ENCODE measurements around the gene DMPK.

The DMPK gene

DNA sequence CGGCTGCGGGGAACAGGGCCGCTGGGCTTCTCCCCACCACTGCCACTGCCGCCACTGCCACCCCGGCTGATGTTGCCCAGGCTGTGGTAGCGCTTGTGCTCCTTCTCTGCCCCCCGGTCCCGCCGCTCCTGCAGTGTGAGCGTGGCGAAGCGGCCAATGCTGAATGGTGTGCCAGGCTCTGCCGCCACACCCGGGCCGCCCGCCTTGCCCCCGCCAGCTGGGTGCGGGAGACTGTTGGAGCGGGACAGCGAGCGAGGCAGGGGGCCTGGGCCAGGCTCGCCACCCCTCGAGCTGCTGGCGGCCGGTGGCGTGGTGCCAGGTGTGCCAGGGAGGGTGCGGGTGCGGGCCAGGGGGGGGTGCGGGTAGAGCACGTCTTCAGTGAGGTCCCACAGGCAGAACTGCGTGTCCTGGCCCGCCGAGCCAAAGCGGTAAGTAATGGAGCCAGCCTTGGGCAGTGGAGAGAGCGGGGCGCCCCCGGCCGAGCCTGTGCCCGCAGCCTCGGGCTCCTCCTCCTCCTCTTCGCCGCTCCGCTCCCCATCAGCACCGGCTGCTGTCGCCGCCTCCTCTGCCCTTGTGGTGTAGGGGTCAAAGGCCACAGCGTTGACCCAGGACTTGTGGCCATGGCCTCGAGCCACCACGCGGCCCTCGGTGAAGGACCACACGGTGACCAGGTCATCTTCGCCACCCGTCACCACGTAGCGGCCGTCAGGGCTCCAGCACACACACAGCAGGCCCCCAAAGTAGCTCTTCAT is 3.7 kb upstream of the DMPK start:
- no peak for DNase-seq (ENCODE audit: low spot score)

DNA sequence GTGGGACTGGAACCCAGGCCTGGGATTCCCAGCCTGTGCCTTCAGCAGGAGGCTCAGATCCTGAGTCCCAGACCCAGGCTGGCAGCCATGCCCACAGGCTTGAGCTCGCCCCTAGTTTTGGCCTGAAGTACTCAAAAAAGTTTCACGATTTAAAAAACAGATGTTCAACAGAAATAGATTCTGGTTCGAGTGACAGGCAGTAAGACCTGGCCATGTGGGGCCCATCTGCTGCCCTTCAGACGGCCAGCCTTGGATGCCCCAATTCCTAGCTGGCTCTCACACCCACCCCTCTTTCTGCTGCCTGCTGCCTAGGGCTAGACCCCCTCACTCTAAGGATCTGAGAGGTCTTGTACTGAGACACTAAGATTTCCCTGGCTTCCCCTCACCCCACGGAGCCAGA is 2.8 kb upstream of the DMPK start:
- no peak for DNase-seq (ENCODE audit: low spot score)

DNA sequence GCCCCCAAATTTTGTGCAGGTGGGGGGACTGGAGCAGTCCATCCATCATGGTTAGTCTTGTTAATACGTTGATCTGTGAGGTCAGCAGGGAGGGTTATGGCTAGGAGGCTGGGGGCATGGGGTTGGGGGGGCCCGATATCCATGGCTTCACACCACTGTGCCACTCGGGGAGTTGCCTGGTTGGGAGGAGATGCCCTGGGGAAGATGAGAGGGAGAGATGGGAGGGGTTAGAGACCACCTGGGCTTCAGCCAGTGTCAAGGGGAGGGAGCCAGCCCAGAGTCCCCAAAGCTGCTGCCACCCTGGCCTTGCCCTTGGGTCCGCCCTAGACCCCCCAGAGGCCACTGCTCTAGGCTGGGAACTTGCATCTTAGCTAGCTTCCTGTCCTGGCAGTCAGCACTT is 1.8 kb upstream of the DMPK start:
- no peak for DNase-seq (ENCODE audit: low spot score)

DNA sequence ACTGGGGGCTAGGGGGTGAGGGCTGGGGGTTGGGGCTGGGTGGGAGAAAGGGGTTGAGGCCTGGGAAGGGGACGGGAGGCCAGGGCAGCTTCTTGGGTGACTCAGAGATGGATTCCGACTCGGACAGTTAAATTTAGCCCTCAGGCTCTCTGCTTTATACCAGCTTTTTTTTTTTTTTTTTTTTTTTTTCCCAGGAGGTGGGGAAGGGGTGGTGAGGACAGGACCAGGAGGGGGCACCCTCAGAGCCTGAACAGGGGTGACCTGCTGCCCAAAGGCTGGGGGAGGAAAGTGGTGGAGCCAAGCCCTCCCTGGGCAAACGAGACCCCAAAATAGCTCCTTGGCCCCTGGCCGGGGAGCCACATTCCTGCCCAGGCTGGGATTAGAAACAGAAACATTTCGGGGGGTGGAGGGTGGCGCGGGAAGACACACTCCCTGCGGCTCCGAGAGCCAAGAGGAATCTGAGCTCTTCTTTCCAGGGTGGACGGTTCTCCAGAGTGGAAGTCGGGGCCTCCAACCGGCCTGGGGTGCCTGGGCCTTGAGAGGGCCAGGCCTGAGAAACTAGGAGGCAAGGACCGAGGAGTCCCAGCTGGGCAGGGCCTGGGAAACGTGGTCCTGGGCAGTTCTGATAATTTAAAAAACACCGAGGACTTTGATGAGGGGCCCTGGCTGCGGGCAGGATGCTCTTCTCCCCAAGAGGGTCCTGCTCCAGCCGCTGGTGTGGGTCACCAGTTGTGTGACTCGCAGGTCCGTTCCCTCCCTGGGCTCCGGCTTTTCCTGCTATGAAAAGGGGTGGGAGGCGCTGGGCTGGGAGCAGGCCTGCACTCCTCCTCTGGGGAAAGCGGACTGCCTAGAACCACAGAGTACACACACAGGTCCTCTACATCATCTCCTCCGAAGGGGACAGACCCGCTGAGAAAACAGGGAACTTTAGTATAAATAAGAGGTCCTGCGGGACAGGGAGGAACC is 813 bp upstream of the DMPK start:
- DNase-seq (ENCODE audit: low spot score), result no peak

DNA sequence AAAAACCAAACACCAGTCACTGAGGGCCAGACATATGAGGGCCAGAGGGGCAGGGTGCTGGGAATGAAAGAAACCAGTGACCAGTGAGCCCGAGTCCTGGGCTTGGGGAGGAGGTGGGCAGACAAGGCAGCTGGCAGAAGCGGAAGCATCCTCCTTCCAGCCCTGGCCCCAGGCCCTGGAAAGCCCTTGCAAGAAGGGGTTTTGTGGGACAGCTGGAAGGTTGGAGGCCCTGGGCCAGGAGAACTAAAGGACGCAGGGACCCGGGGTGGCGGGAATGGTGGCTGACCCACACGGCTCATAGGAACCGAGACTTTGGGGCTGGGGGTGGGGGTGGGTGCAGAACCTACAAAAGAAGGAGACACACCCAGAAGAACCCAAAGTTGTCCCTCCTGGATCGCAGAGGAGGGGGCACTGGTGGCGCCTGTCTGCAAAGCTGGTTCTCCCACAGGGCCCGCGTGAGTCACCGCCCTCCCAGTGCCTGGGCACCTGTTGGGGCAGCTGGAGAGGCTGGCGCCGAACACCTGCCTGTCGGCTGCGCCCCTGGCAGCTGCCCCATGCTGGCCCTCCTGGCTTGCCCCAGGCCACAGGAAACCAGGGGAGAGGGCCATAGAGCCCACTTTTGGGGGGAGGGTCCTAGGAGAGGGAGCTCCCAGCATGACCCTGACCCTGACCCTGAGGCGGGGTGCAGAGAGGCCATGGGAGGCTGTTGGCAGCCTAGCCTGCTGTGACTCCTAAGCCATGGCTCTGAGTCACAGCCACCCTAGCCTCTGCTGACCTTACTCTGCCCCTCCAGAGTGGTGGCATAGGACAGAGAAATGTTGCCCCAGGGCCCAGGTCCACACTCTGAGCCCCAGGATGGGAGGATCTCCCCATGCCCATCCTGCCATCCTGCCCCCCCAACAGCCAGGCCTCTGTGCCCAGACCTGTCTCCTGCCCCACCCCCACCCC is 802 bp downstream of the DMPK start:
- no peak for DNase-seq (ENCODE audit: low spot score)

DNA sequence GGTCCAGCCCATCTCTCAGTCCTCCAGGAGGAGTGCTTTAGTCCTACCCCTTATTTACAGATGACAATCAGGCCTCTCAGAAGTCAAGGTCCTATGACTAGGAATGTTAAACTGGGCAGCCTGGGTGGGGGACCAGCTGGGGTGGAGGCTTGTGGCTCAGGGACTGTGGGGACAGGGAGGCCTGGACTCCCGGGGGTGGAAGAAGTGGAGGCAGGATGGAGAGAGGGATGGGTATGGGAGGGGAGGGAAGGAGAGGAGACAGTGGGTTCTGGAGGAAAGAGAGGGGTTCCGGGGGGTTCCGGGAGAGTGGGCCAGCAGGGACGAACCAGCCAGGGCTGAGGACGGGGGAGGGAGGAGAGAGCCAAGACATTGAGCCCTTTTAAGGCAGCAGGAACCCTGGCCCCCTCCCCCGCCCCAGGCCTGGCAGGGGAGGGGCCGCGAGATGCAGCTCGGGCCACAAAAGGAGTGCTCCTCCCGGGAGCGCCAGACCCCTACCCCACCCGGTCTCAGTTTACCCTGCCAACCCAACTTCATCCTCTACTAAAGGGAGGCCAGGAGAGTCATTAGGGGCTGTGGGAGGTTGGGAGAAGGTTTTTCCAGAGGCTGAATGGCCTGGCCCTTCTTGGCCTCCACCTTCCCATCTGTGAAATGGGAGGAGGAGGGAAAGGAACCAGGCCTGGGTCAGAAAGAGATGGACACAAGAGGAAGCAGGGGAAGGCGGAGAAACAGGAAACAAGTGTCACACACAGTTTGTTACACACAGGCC is 1.7 kb downstream of the DMPK start:
- no peak for DNase-seq (ENCODE audit: low spot score)

DNA sequence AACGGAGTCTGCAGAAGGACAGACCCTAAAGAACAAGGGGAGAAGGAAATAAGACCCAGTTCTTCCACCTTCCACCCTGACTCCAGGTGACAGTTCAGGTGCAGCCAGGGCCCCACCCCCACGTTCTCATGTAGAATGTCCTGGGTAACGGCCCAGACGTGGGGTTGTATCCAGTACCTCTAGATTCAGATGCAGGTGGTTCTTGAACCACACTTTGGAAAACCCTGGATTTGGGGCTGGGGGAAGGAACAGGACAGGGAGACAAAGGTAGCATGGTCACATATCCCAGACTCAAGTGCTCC is 2.2 kb downstream of the DMPK start:
- no peak for DNase-seq (ENCODE audit: low spot score)

DNA sequence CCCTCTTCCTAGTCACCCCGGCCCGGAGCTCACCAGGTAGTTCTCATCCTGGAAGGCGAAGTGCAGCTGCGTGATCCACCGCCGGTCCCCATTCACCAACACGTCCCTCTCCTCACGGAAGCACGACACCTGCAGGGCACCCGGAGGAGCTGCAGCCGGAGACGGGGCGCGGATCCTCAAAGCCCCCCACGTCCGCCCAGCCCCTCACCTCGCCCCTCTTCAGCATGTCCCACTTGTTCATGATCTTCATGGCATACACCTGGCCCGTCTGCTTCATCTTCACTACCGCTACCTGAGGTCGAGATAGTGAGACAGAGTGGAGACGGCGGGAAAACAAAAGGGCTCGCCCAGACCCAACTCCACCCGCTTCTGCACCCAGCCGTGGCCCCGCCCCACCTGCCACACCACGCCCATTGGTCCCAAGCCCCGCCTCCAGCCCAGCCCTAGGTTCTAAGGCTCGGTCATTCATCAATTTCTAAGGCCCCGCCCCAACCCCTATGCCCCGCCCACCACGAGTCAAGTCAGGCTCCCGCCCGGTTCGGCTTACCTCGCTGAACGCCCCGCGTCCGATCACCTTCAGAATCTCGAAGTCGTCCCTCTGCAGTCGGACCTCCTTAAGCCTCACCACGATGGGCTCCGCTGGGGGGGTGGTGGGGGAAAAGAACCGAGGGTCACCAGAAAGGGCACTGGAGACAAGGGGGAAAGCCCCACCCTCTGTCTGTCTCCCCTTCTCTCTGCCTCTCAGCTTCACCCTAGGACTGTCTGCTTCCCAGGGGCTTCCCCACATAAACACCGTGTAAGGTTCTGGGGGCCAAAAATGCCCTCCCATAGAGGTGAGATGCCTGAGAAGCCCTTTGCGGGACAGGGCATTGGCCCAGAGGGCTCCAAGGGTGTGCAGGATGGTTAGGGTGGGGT is 2.8 kb downstream of the DMPK start:
- peak; percentile 91 for DNase-seq (ENCODE audit: low spot score)

DNA sequence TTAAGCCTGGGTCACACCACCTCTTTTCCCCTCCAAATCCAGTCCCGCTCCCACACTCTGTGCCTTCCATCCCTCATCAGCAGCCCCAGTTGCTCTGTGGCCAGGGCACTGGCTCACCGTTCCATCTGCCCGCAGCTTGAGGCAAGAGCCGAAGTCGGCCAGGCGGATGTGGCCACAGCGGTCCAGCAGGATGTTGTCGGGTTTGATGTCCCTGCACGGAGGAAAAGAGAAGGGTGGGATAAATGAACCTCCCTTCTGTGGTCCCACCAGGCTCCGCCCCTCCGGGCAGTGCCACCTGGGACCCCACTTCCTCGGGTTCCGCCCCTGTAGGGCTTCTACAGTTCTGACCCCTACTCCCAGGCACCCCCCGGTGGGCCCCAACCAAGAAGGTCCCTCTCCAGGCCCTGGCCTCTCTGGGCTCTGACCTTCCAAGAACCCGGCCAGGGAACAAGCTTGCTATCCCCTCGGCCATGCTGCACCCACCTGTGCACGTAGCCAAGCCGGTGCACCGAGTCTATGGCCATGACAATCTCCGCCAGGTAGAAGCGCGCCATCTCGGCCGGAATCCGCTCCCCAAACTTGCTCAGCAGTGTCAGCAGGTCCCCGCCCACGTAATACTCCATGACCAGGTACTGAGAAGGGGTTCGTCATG is 4.2 kb downstream of the DMPK start:
- no peak for DNase-seq (ENCODE audit: low spot score)

DNA sequence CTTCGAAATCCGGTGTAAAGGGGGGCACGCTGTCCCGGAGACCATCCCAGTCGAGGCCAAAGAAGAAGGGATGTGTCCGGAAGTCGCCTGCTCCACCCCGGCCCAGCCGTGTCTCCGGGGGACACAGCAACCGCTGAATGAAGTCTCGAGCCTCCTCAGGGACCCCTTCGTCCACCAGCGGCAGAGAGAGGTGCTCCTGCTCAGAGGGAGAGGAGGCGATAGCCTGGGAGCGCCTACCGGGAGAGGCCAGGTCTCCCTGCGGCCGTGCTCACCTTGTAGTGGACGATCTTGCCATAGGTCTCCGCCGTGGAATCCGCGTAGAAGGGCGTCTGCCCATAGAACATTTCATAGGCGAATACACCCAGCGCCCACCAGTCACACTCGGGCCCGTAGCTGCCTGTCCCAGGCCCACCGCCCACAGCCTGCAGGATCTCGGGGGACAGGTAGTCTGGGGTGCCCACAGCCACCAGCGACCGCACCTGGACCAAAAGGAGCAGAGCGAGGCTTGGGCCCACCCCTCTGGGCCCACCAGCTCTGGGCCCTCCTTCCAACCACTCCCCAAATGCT is 4.8 kb downstream of the DMPK start:
- DNase-seq (ENCODE audit: low spot score), result no peak

DNA sequence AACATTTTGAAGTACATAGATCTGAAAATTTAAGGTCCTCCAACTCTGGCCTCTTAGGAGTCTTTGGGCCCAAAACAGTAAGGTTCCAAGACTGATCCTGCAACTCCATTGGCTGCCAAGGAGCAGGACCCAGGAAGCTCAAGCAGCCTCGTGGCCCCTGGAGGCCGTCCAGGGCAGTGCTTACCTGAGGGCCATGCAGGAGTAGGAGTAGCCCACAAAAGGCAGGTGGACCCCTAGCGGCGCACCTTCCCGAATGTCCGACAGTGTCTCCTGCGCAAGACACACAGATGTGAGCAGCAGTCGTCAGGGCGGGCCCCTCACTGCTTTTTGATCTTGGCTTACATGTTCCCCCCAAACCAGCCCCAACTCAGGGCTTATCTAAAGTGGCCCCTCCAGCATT is 7.5 kb downstream of the DMPK start:
- DNase-seq (ENCODE audit: low spot score), result no peak

DNA sequence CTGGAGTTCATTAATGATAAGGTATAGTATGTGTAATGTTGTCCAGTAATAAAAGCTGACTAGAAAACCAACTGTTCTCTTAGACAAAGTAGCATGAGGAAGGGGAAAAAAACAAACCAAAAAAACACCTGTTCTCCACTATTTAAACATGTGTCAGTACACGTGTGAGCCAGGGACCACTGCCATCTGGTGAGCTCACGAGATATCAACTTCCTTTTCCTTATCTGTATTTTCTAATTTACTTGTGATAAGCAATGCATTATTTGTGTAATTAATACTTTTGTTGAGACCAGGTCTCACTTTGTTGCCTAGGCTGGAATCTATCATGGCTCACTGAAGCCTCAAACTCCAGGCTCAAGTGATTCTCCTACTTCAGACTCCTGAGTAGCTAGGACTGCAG is 8.9 kb downstream of the DMPK start:
- no peak for DNase-seq (ENCODE audit: low spot score)

DNA sequence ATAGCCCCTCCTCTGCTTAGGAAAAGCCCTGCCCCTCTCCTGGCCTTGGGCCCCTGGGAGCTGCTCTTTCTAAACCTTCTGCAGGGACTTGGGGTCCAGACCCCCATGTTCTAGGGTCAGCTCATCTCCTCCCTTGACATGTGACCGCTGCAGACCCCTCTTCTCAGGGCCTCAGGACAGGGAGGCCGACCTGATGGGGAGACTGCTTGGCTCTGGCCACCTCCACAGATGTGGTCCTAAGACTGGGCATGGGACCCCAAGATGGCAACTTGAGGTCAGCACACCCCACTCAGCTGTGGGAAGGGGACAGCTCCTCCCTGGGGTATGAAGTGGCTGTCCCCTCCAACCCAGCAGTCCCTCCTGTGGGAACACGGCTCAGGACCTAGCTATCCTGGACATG is 9.4 kb downstream of the DMPK start:
- DNase-seq (ENCODE audit: low spot score), result no peak

DNA sequence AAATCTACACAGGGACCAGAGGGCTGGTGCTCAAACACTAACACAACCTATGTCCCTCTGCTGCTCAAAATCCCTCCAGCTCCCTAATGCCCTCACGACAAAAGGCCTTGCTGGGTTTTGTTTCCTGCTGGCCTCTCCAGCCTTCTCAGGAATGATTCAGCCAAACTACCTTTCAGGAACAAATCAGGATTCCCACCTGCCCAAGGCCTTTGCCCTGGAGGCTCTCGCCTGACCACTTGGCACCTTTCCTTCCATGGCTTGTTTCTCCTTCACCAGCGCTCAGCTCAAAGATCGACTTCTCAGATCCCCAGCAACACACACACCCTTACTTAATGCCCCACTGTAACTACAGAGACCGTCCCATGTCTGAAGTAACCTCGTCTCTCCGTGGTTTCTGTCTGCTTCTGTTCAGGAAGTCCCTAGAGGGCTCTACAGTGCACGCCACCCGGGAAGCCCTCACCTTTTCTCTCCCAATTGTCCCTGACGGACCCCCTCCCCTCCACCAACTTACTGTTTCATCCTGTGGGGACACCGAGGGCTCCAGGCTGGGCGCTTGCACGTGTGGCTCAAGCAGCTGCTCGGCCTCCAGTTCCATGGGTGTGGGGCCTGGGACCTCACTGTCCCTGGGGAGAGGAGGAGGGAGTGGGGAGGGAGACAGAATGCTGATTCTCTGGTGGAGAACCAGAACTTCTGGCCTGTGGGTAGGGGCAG is 10.0 kb downstream of the DMPK start:
- DNase-seq (ENCODE audit: low spot score), result no peak

DNA sequence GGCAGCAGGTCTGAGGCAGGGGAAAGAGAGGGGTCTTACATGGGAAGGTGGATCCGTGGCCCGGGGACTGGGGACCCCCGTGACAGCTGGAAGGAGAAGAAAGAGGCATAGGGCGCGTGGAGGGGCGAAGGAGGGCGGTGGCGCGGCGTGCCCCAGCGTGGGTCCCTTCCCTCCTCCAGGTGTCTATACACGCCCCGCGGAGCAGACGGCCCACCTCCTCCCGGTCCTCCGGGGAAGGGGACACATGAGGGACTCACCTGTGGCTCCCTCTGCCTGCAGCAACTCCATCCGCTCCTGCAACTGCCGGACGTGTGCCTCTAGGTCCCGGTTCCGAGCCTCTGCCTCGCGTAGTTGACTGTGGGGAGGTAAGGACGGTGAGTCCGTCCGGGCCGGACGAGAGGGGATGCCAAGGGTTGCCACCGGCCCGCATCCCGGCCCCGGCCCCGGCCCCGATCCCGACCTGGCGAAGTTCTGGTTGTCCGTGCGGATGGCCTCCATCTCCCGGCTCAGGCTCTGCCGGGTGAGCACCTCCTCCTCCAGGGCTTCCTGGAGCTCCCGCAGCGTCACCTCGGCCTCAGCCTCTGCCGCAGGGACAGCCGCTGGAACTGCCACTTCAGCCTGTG is 10.9 kb downstream of the DMPK start:
- DNase-seq (ENCODE audit: low spot score), result no peak

DNA sequence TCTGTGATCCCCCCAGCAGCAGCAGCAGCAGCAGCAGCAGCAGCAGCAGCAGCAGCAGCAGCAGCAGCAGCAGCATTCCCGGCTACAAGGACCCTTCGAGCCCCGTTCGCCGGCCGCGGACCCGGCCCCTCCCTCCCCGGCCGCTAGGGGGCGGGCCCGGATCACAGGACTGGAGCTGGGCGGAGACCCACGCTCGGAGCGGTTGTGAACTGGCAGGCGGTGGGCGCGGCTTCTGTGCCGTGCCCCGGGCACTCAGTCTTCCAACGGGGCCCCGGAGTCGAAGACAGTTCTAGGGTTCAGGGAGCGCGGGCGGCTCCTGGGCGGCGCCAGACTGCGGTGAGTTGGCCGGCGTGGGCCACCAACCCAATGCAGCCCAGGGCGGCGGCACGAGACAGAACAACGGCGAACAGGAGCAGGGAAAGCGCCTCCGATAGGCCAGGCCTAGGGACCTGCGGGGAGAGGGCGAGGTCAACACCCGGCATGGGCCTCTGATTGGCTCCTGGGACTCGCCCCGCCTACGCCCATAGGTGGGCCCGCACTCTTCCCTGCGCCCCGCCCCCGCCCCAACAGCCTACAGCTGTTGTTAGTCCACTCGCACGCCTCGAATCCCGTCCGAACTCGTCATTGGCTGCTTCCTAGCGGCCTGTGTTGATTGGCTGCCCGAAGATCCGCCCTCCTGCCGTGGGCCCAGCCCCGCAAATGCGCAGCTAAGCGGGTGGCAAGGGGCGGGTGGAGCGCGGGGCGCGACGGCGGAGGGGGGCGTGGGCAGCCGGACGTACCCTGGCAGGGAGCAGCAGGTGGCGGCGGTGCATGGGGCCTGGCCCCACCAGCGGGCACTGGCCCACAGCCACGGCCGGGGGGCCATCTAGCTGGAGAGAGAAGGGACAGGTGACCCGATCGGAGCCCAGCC is 11.8 kb downstream of the DMPK start:
- DNase-seq (ENCODE audit: low spot score), result peak; percentile 96

DNA sequence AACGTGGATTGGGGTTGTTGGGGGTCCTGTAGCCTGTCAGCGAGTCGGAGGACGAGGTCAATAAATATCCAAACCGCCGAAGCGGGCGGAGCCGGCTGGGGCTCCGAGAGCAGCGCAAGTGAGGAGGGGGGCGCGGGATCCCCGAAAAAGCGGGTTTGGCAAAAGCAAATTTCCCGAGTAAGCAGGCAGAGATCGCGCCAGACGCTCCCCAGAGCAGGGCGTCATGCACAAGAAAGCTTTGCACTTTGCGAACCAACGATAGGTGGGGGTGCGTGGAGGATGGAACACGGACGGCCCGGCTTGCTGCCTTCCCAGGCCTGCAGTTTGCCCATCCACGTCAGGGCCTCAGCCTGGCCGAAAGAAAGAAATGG is 12.5 kb downstream of the DMPK start:
- DNase-seq (ENCODE audit: low spot score), result peak; percentile 61
